Effector memory CD4-positive, alpha-beta T cell (primary cell): Measurements from ENCODE around the gene CDH19.
"Not testable (repeated sequence)": the region's sequence is repeated elsewhere in the genome, so short reads cannot be mapped to it uniquely, and the experiment has no call there.

ENCODE experiments used
- DNase-seq, 3 donors: peaks; one replicate each; pipeline ENCODE4 v3.0.0-alpha.2; 2020
- H3K27ac ChIP-seq: 2 replicates; pipeline ENCODE4 v1.7.0; 2013; ENCODE audit warnings: mild to moderate bottlenecking, low read length, moderate library complexity; ENCODE audit not compliant: insufficient read depth, poor library complexity, severe bottlenecking
- H3K27me3 ChIP-seq: replicated peaks from 2 replicates; pipeline ENCODE4 v1.7.0; 2013; ENCODE audit warnings: mild to moderate bottlenecking, low read length; ENCODE audit not compliant: insufficient read depth, control insufficient read depth, poor library complexity, severe bottlenecking
- H3K36me3 ChIP-seq: 2 replicates; pipeline ENCODE4 v1.7.0; 2013; ENCODE audit warnings: mild to moderate bottlenecking, low read length, moderate library complexity; ENCODE audit not compliant: control insufficient read depth, insufficient read depth
- H3K4me1 ChIP-seq: 2 replicates; pipeline ENCODE4 v1.7.0; 2013; ENCODE audit warnings: low read length, mild to moderate bottlenecking; ENCODE audit not compliant: control insufficient read depth, insufficient read depth, poor library complexity, severe bottlenecking
- H3K4me3 ChIP-seq: 2 replicates; pipeline ENCODE4 v1.7.0; 2013; ENCODE audit warnings: low read length, low read depth, mild to moderate bottlenecking; ENCODE audit not compliant: insufficient read depth, poor library complexity, severe bottlenecking
- H3K9me3 ChIP-seq: 2 replicates; pipeline ENCODE4 v1.7.0; 2013; ENCODE audit warnings: mild to moderate bottlenecking, low read length, moderate library complexity; ENCODE audit not compliant: control insufficient read depth

Gene CDH19

GRCh38 chr18:66497351-66497750 lies 106.5 kb downstream of the CDH19 start:
- Histone ChIP-seq H3K36me3 (no peaks in the 10 kb centered on the region), H3K27me3 (no peaks in the 10 kb centered on the region), H3K4me1 (no peaks in the 10 kb centered on the region), H3K27ac (no peak overlapping the region), H3K9me3 (no peaks in the 10 kb centered on the region), H3K4me3 (no peak overlapping the region)
- DNase-seq: no peak

DNA sequence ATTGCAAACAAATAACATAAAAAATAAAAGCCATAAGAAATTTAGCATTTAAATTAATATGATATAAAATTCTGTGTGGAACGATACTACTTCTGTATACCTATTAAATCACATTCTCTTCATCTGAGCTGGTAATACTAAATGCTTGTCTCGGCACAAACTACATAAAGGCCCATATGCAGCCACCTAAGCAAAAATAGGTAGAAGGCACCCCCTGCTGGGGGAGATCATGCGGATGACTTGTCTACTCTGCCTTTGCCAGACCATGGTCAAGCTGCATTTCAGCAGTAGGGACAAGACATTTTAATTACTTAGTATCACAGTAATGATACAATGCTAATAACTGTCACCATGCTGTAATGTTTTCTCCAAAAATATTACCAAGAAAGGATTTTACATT lies 108.0 kb downstream of the CDH19 start:
- Histone ChIP-seq H3K36me3 (no peaks in the 10 kb centered on the region), H3K27me3 (no peaks in the 10 kb centered on the region), H3K4me3 (no peak overlapping the region), H3K27ac (no peak overlapping the region), H3K4me1 (no peaks in the 10 kb centered on the region), H3K9me3 (no peaks in the 10 kb centered on the region)
- no peak for DNase-seq

- Histone ChIP-seq H3K27me3 (no peaks in the 10 kb centered on the region), H3K4me3 (no peak overlapping the region), H3K9me3 (no peaks in the 10 kb centered on the region), H3K27ac (no peak overlapping the region), H3K36me3 (no peaks in the 10 kb centered on the region), H3K4me1 (no peaks in the 10 kb centered on the region)
- DNase-seq: no peak
Measured at GRCh38 chr18:66473882-66474281, 130.0 kb downstream of the CDH19 start.

GRCh38 chr18:66466184-66466583 lies 137.7 kb downstream of the CDH19 start:
- H3K4me3 ChIP-seq, DNase-seq, H3K27ac ChIP-seq, H3K9me3 ChIP-seq, H3K4me1 ChIP-seq, H3K27me3 ChIP-seq, H3K36me3 ChIP-seq: not testable (repeated sequence)

DNA sequence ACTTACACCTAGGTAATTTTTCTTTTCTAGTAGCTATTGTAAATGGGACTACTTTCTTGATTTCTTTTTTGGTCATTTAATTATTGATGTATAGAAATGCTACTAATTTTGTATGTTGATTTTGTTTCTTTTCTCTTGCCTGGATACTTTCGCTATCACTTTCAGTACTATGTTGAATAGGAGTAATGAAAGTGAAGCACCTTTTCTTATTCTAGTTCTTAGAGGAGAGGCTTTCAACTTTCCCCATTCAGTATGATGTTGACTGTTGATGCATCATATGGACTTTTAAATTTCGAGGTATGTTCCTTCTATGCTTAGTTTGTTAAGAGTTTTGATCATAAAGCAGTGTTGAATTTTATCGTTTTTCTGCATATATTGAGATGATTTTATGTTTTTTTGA lies 142.5 kb downstream of the CDH19 start:
- Histone ChIP-seq H3K9me3 (no peaks in the 10 kb centered on the region), H3K27ac (no peak overlapping the region), H3K36me3 (no peaks in the 10 kb centered on the region), H3K4me3 (no peak overlapping the region), H3K27me3 (no peaks in the 10 kb centered on the region), H3K4me1 (no peaks in the 10 kb centered on the region)
- DNase-seq: no peak

DNA sequence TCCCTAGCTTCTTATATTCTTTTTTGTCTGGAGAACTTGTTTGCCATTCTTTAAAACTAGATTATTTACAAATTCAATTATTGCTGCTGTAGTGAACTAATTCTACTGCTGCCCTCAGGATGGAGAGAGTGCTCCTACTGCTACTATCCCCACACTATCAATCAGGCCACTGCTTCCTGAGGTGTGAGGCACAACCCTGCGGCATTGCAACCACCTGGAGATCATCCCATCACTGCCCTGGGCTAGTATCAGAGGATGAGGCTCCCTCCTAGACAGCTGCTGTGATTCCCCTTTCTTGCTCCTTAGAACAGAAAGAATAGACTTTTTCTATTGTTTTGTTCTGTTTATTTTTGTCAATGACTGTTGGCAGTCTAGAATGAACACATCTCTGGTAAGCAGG lies 146.6 kb downstream of the CDH19 start:
- H3K27me3 ChIP-seq: no peaks in the 10 kb centered on the region
- DNase-seq: no peak
- H3K27ac ChIP-seq: no peak overlapping the region
- no peak overlapping the region for H3K4me3 ChIP-seq
- no peaks in the 10 kb centered on the region for H3K36me3 ChIP-seq
- no peaks in the 10 kb centered on the region for H3K9me3 ChIP-seq
- no peaks in the 10 kb centered on the region for H3K4me1 ChIP-seq
